Suprapubic skin (tissue), 4 donors: ENCODE results near the gene TINAGL1.

Source experiments
- CTCF ChIP-seq, 2 donors: fragments of 200-600 bp in 1 of 2; fragments of 450-650 bp in 1 of 2; sonication (generic) in 1 of 2; IDR thresholded peaks; one replicate each; pipeline ENCODE4 v1.5.1; 2016 to 2019; ENCODE audit warnings: antibody characterized with exemption in 2 of 2, mild to moderate bottlenecking in 1 of 2, moderate library complexity in 1 of 2
- EP300 ChIP-seq: sonication (generic); formaldehyde crosslinking; IDR thresholded peaks from one replicate; pipeline ENCODE4 v1.6.1; 2017; ENCODE audit warnings: antibody characterized with exemption
- POLR2A ChIP-seq, 2 donors: fragments of 450-650 bp; IDR thresholded peaks; one replicate each; pipeline ENCODE4 v1.6.1; 2017; ENCODE audit warnings: antibody characterized with exemption in 2 of 2, mild to moderate bottlenecking in 2 of 2, moderate library complexity in 2 of 2
- POLR2AphosphoS5 ChIP-seq, 3 donors: sonication (generic); formaldehyde crosslinking; IDR thresholded peaks; one replicate each; pipeline ENCODE4 v1.6.1; 2017; ENCODE audit warnings: antibody characterized with exemption in 3 of 3

DNA sequence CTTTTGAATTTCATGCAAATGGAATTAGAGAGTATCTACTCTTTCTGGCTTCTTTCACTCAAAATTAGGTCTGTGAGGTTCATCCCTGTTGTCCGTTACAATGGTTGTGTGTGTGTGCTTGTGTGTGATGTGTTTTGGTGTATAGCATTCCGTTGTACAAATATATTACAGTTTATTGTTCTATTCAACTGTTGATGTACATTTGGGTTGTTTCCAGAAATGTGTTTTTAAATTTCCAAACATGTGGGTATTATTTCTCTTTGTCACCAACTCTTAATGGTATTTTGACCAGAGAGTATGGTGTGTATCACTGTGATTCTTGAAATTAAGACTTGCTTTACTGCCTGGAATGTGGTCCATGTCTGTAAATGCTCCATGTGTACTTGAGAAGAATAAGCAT is 24.3 kb downstream of the TINAGL1 start:
- TF ChIP-seq CTCF (IDR thresholded peaks at IDR 0.05) (no peak), POLR2A (IDR thresholded peaks at IDR 0.05) (no peak), EP300 (no peak), POLR2AphosphoS5 (IDR thresholded peaks at IDR 0.05) (no peak)
